Measurements from ENCODE around the gene BTBD19. TPM values are rescaled to one million over a fixed set of nuclear protein-coding genes. Genes with fewer than 3 reads are reported as not detected.
"Not testable (repeated sequence)": the region's sequence is repeated elsewhere in the genome, so short reads cannot be mapped to it uniquely, and the experiment has no call there.

BTBD19 gene
- polyA plus RNA-seq, 1 donor from 2014 or later: not detected

DNA sequence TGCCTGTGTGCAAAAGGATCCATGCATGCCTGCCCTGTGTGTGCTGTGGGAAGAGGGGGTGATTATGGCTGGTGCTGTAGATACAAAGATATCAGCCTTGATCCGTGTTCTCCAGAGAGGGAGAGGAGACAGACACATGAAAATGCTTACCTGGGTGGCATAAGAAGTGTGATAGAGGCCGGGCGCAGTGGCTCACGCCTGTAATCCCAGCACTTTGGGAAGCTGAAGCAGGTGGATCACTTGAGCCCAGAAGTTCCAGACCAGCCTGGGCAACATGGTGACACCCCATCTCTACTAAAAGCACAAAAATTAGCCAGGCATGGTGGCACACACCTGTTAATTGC is 2.4 kb downstream of the BTBD19 start:
- H3K4me1 Mint-ChIP-seq: peaks cover 45 to 48% (median 46%) of the 10 kb centered on the region in 3 donors
- H3K36me3 Mint-ChIP-seq, H3K27me3 Mint-ChIP-seq, H3K9me3 Mint-ChIP-seq: not testable (repeated sequence)
- H3K27ac Mint-ChIP-seq: peak overlapping the region; percentile 90 to 99 (median 99)
- peak overlapping the region in 3 of 4 donors; percentile 39 to 92 (median 87) for H3K4me3 Mint-ChIP-seq

DNA sequence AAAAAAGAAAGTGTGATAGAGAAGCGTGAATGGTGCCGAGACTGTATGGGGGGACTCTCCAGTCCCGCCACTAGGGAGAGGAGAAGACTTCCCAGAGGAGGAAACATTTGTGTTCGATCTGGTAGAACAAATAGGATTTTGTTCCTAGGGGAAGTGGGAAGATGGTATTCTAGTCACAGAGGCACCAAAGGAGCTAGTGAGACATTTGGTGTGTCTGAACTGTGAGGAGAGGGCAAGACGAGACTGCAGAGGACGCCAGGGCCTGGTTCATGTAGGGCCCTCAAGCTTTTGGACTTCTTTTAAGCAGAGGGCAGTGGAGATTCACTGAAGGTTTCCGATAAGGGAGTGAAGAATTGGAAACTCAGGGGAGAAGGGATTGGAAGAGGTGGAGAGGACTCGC is 2.9 kb downstream of the BTBD19 start:
- Mint-ChIP-seq H3K36me3 (peaks cover 1% of the 10 kb centered on the region), H3K4me1 (peaks cover 45 to 48% (median 46%) of the 10 kb centered on the region in 3 donors), H3K27ac (peak overlapping the region; percentile 90 to 99 (median 99)), H3K9me3 (no peaks in the 10 kb centered on the region), H3K27me3 (no peaks in the 10 kb centered on the region), H3K4me3 (peak overlapping the region in 3 of 4 donors; percentile 34 to 92 (median 86))

- Mint-ChIP-seq H3K9me3 (no peaks in the 10 kb centered on the region), H3K27me3 (no peaks in the 10 kb centered on the region), H3K27ac (peak overlapping the region in 2 of 3 donors; percentile 31 to 89), H3K4me3 (peak overlapping the region in 2 of 4 donors; percentile 70 to 86), H3K4me1 (peaks cover 32 to 39% (median 39%) of the 10 kb centered on the region in 3 donors), H3K36me3 (no peaks in the 10 kb centered on the region)
Measured at GRCh38 chr1:44812822-44813543, 4.7 kb downstream of the BTBD19 start.

DNA sequence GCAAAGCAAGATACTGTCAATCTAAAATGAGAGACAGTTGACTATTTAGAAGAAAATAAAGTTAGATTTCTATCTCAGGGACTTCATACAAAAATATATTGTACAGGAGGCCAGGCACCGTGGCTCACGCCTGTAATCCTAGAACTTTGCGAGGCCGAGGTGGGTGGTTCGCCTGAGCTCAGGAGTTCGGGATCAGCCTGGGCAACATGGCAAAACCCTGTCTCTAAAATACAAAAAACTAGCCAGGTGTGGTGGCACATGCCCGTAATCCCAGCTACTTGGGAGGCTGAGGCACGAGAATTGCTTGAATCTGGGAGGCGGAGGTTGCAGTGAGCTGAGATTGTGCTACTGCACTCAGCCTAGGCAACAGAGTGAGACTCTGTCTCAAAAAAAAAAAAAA is 7.6 kb downstream of the BTBD19 start:
- H3K36me3 Mint-ChIP-seq, H3K27me3 Mint-ChIP-seq, H3K4me3 Mint-ChIP-seq, H3K27ac Mint-ChIP-seq, H3K9me3 Mint-ChIP-seq: not testable (repeated sequence)
- peaks cover 25 to 29% (median 26%) of the 10 kb centered on the region in 3 donors for H3K4me1 Mint-ChIP-seq

DNA sequence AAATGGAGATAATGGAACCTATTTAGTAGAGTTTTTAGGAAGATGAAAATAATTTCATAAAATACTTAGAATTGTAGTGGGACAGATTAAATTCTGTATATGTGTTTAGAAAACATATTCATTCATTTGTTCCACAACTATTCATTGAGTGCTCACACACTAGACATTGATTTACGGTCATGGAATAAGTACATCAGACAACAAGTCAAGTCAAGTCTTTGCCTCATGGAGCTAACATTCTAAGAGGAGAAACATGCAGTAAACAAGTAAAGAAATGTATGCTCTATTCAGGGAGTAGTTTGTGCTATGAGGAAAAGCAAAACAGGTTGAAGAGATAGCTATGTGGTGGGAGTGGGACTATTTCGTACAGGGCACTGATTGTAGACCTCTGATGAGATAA is 9.0 kb downstream of the BTBD19 start:
- Mint-ChIP-seq H3K9me3 (no peaks in the 10 kb centered on the region), H3K4me3 (peak overlapping the region in 2 of 4 donors; percentile 31 to 41), H3K4me1 (peaks cover 17 to 22% (median 18%) of the 10 kb centered on the region in 3 donors), H3K27me3 (no peaks in the 10 kb centered on the region), H3K27ac (peak overlapping the region in 1 of 3 donors; percentile 46), H3K36me3 (no peaks in the 10 kb centered on the region)

DNA sequence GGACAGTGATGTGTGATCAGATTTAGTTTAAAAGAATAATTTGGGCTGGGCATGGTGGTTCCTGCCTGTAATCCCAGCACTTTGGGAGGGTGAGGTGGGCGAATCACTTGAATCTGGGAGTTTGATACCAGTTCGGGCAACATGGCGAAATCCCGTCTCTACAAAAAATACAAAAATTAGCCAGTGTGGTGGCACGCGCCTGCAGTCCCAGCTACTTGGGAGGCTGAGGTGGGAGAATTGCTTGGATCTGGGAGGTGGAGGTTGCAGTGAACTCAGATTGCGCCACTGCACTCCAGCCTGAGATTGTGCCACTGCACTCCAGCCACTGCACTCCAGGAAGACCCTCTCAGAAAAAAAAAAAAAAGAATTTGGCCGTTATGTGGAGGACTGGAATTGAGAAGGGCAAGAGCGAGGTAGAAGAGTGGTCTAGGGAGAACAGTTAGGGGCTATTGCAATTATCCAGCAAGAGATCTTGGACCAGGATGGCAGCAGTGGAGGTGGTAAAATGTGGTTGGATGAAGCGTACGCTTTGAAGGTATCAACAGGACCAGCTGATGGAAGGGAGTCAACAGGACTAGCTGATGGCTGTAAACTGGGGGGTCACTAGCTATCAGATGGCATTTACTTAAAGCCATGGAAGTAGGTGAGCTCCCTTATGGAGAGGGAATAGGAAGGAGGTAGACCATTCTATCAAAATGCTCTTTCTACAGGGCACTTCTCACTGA is 9.6 kb downstream of the BTBD19 start:
- no peaks in the 10 kb centered on the region for H3K9me3 Mint-ChIP-seq
- H3K4me3 Mint-ChIP-seq: peak overlapping the region in 3 of 4 donors; percentile 41 to 83 (median 67)
- H3K4me1 Mint-ChIP-seq: peaks cover 17 to 22% (median 18%) of the 10 kb centered on the region in 3 donors
- H3K27me3 Mint-ChIP-seq: no peaks in the 10 kb centered on the region
- H3K36me3 Mint-ChIP-seq: no peaks in the 10 kb centered on the region
- peak overlapping the region in 2 of 3 donors; percentile 76 to 93 for H3K27ac Mint-ChIP-seq

- peak overlapping the region; percentile 93 to 100 (median 100) for H3K27ac Mint-ChIP-seq
- peak overlapping the region; percentile 83 to 94 (median 89) for H3K4me3 Mint-ChIP-seq
Measured at GRCh38 chr1:44819196-44819607, 10.9 kb downstream of the BTBD19 start.

GRCh38 chr1:44819608-44820327 is 11.4 kb downstream of the BTBD19 start:
- no peaks in the 10 kb centered on the region for H3K27me3 Mint-ChIP-seq
- H3K36me3 Mint-ChIP-seq: no peaks in the 10 kb centered on the region
- H3K27ac Mint-ChIP-seq: peak overlapping the region; percentile 93 to 100 (median 100)
- no peaks in the 10 kb centered on the region for H3K9me3 Mint-ChIP-seq
- H3K4me3 Mint-ChIP-seq: peak overlapping the region; percentile 83 to 94 (median 89)
- H3K4me1 Mint-ChIP-seq: peaks cover 16 to 21% (median 18%) of the 10 kb centered on the region in 3 donors

More at GRCh38 chr1:44819196-44819607, 10.9 kb downstream of the BTBD19 start:
- Mint-ChIP-seq H3K27me3 (no peaks in the 10 kb centered on the region), H3K9me3 (no peaks in the 10 kb centered on the region), H3K4me1 (peaks cover 17 to 22% (median 18%) of the 10 kb centered on the region in 3 donors), H3K36me3 (no peaks in the 10 kb centered on the region)

DNA sequence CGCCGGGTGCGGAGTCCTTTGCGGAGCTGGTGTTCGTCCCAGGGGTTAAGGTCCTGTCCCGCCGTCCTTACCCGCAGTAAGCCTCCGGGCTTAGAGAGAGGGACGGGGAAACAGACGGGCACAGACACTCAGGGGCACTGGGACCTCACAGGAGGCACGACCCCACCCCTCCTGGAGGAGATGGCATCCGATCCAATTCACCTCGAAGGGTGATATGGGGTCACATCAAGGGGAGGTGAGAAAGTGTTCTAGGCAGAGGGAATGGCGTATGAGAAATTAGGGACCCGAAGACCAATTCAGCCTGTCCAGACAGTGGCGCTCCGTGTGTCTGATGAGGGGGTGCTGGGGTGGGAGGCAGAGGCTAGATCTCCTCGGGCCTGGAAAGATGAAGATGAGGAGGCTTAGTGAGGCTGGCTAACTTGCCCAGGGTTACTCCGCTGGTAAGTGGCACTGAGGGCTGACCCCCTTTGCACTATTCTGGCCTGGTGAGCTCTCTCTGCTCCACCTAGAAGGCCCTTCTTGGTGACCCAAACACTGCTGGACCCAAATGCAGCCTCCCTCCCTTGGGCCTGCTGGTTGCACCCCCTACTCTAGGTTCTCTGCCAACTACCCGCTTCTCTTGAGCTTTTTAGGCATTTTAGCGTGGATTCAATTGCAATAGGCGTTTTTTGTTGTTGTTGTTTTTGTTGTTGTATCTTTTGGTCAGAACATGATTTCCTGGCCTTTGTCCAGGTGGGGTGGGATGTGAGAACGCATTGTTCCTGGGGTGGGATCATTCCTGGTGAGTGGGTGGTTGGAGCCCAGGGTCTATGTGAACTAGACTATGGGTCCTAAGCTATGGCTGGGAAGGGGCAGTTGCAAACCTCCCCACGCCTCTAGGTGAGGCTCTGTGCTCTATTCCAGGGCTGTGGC is 12.3 kb downstream of the BTBD19 start:
- Mint-ChIP-seq H3K27ac (peak overlapping the region; percentile 93 to 100 (median 100)), H3K4me1 (peaks cover 11 to 16% (median 15%) of the 10 kb centered on the region in 3 donors), H3K36me3 (no peaks in the 10 kb centered on the region), H3K27me3 (no peaks in the 10 kb centered on the region), H3K9me3 (no peaks in the 10 kb centered on the region), H3K4me3 (peak overlapping the region; percentile 83 to 94 (median 89))

DNA sequence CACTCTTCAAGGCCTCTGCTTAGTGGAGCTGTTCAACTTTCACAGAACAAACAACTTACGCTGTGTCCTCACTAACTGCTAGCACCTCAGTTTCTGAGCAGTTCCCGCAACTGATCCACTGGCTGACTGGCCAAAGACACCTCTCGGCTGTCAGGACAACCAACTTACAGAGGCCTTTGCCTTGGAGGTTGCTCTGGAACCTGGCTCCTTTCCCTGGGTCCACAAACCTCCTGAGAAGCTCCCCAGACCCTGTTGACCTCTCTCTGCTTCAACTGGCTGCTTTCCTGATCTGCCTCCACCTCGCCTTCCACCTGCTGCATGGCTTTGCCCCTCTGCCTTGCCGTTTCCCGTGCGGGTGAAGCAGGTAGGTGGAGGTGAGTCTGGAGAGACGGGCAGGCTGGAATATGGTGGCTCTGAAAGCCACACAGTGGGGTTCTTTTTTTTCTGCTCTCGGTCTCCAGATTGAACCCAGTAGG is 13.0 kb downstream of the BTBD19 start:
- peak overlapping the region in 2 of 3 donors; percentile 93 to 100 for H3K27ac Mint-ChIP-seq
- H3K4me3 Mint-ChIP-seq: peak overlapping the region; percentile 11 to 94 (median 52)
- H3K4me1 Mint-ChIP-seq: peaks cover 11 to 18% (median 16%) of the 10 kb centered on the region in 3 donors
- no peaks in the 10 kb centered on the region for H3K9me3 Mint-ChIP-seq
- no peaks in the 10 kb centered on the region for H3K27me3 Mint-ChIP-seq
- no peaks in the 10 kb centered on the region for H3K36me3 Mint-ChIP-seq

- Mint-ChIP-seq H3K9me3 (no peaks in the 10 kb centered on the region), H3K27me3 (no peaks in the 10 kb centered on the region), H3K36me3 (no peaks in the 10 kb centered on the region), H3K27ac (peak overlapping the region in 1 of 3 donors; percentile 93), H3K4me3 (no peak overlapping the region), H3K4me1 (peaks cover 11 to 18% (median 16%) of the 10 kb centered on the region in 3 donors)
Measured at GRCh38 chr1:44822131-44822701, 13.9 kb downstream of the BTBD19 start.

GRCh38 chr1:44822981-44823451 is 14.7 kb downstream of the BTBD19 start:
- Mint-ChIP-seq H3K36me3 (no peaks in the 10 kb centered on the region), H3K9me3 (no peaks in the 10 kb centered on the region), H3K27ac (no peak overlapping the region), H3K4me1 (peaks cover 11 to 13% (median 12%) of the 10 kb centered on the region in 3 donors), H3K27me3 (no peaks in the 10 kb centered on the region), H3K4me3 (no peak overlapping the region)

DNA sequence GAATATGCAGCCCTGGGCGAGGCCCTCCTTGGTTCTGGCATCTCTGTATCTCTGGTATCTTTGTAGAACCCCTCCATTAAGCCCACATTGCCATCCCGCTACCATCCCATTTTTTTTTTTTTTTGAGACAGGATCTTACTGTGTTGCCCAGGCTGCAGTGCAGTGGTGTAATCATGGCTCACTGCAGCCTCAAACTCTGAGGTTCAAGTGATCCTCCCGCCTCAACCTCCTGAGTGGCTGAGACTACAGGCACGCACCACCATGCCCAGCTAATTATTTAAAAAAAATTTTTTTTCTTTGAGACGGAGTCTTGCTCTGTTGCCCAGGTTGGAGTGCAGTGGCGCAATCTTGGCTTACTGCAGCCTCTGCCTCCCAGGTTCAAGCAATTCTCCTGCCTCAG is 16.1 kb downstream of the BTBD19 start:
- peak overlapping the region in 1 of 3 donors; percentile 14 for H3K27ac Mint-ChIP-seq
- H3K4me1 Mint-ChIP-seq, H3K27me3 Mint-ChIP-seq, H3K36me3 Mint-ChIP-seq, H3K4me3 Mint-ChIP-seq, H3K9me3 Mint-ChIP-seq: not testable (repeated sequence)
